Measurements from ENCODE around the gene GTF2F1. TPM values are rescaled to one million over a fixed set of nuclear protein-coding genes. Genes with fewer than 3 reads are reported as not detected.
A peak's percentile ranks its signal among the peaks of the same experiment; 100 is the strongest.

GTF2F1 gene
- 62.0 and 65.8 TPM in 2 replicates for total RNA-seq
- long read RNA-seq, transcript GTF2F1-201 (13 exons, 2,731 nt), result major isoform, 80 of 102 reads
- long read RNA-seq, partial matches to known transcripts, result 11 of 102 reads
- long read RNA-seq, other reads (novel, unspliced or antisense), result 11 of 102 reads

GRCh38 chr19:6393074-6393982, at the start of gene GTF2F1:
GTF2F1 (minus strand) TSS chr19:6393164; CDS start chr19:6392995, 169 bp downstream.
- H3K27ac Mint-ChIP-seq (ENCODE audit: unreplicated experiment), result peak within 1 kb of the TSS; percentile 98
- H3K4me3 Mint-ChIP-seq (ENCODE audit: unreplicated experiment), result peak within 1 kb of the TSS; percentile 95
- peak; percentile 99 for DNase-seq (ENCODE audit: extremely low spot score, unreplicated experiment)
- no peaks in the 10 kb centered on the region for H3K9me3 Mint-ChIP-seq (ENCODE audit: unreplicated experiment)
- peaks cover 22% of the 10 kb centered on the region for H3K4me1 Mint-ChIP-seq (ENCODE audit: unreplicated experiment)
- TF ChIP-seq CTCF (IDR thresholded peaks at IDR 0.05), result no peak
- no peaks in the 10 kb centered on the region for H3K27me3 Mint-ChIP-seq (ENCODE audit: unreplicated experiment)
- H3K36me3 Mint-ChIP-seq (ENCODE audit: unreplicated experiment), result peaks cover 9% of the 10 kb centered on the region

- no peaks in the 10 kb centered on the region for H3K4me1 Mint-ChIP-seq (ENCODE audit: unreplicated experiment)
- TF ChIP-seq CTCF (IDR thresholded peaks at IDR 0.05), result no peak
- no peak overlapping the region for H3K27ac Mint-ChIP-seq (ENCODE audit: unreplicated experiment)
- H3K4me3 Mint-ChIP-seq (ENCODE audit: unreplicated experiment), result no peak overlapping the region
- peaks cover 19% of the 10 kb centered on the region for H3K36me3 Mint-ChIP-seq (ENCODE audit: unreplicated experiment)
- no peaks in the 10 kb centered on the region for H3K27me3 Mint-ChIP-seq (ENCODE audit: unreplicated experiment)
- H3K9me3 Mint-ChIP-seq (ENCODE audit: unreplicated experiment), result no peaks in the 10 kb centered on the region
- no peak for DNase-seq (ENCODE audit: extremely low spot score, unreplicated experiment)
Observed at GRCh38 chr19:6442087-6442688, 49.2 kb upstream of the GTF2F1 start.

GRCh38 chr19:6440905-6441304, 47.9 kb upstream of the GTF2F1 start:
- Mint-ChIP-seq H3K9me3 (ENCODE audit: unreplicated experiment) (no peaks in the 10 kb centered on the region), H3K27ac (ENCODE audit: unreplicated experiment) (no peak overlapping the region), H3K4me1 (ENCODE audit: unreplicated experiment) (no peaks in the 10 kb centered on the region), H3K36me3 (ENCODE audit: unreplicated experiment) (peaks cover 10% of the 10 kb centered on the region), H3K4me3 (ENCODE audit: unreplicated experiment) (no peak overlapping the region), H3K27me3 (ENCODE audit: unreplicated experiment) (no peaks in the 10 kb centered on the region)
- DNase-seq (ENCODE audit: extremely low spot score, unreplicated experiment), result no peak
- no peak for TF ChIP-seq CTCF (IDR thresholded peaks at IDR 0.05)

- peaks cover 3% of the 10 kb centered on the region for H3K36me3 Mint-ChIP-seq (ENCODE audit: unreplicated experiment)
- no peak for TF ChIP-seq CTCF (IDR thresholded peaks at IDR 0.05)
Observed at GRCh38 chr19:6439743-6440142, 46.8 kb upstream of the GTF2F1 start.

GRCh38 chr19:6433663-6434062, 40.7 kb upstream of the GTF2F1 start, which contains the start of gene SLC25A41:
SLC25A41 (minus strand) TSS chr19:6433763; CDS start chr19:6433693, 70 bp downstream.
- DNase-seq (ENCODE audit: extremely low spot score, unreplicated experiment), result no peak
- no peak within 1 kb of the TSS for H3K27ac Mint-ChIP-seq (ENCODE audit: unreplicated experiment)
- H3K27me3 Mint-ChIP-seq (ENCODE audit: unreplicated experiment), result peaks cover 10% of the 10 kb centered on the region
- H3K9me3 Mint-ChIP-seq (ENCODE audit: unreplicated experiment), result no peaks in the 10 kb centered on the region
- TF ChIP-seq CTCF (IDR thresholded peaks at IDR 0.05), result no peak
- H3K4me1 Mint-ChIP-seq (ENCODE audit: unreplicated experiment), result no peaks in the 10 kb centered on the region
- no peak within 1 kb of the TSS for H3K4me3 Mint-ChIP-seq (ENCODE audit: unreplicated experiment)
- H3K36me3 Mint-ChIP-seq (ENCODE audit: unreplicated experiment), result no peaks in the 10 kb centered on the region

More at GRCh38 chr19:6439743-6440142, 46.8 kb upstream of the GTF2F1 start:
- Mint-ChIP-seq H3K27me3 (ENCODE audit: unreplicated experiment) (no peaks in the 10 kb centered on the region), H3K4me3 (ENCODE audit: unreplicated experiment) (no peak overlapping the region), H3K4me1 (ENCODE audit: unreplicated experiment) (no peaks in the 10 kb centered on the region), H3K9me3 (ENCODE audit: unreplicated experiment) (no peaks in the 10 kb centered on the region), H3K27ac (ENCODE audit: unreplicated experiment) (no peak overlapping the region)
- no peak for DNase-seq (ENCODE audit: extremely low spot score, unreplicated experiment)

Data from osteocyte (in vitro differentiated cells).